ENCODE data around the gene LAYN. TPM values are rescaled to one million over a fixed set of nuclear protein-coding genes. Genes with fewer than 3 reads are reported as not detected.

Gene LAYN
- total RNA-seq, 2 experiments from 2014 or later = 1.3 to 1.4 TPM

GRCh38 chr11:111514216-111515031, 26.1 kb upstream of the LAYN start, which contains the start of gene HOATZ:
Gene HOATZ (plus strand): TSS chr11:111514778. CDS start chr11:111514785, 7 bp downstream.
- Histone ChIP-seq H3K4me3 (ENCODE audit: low read length) (no peak within 1 kb of the TSS), H3K27ac (ENCODE audit: low read depth in 1 of 2, low read length in 2 of 2) (no peak within 1 kb of the TSS), H3K9me3 (ENCODE audit: control insufficient read depth in 1 of 2, insufficient read depth in 1 of 2, low read length in 2 of 2) (no peaks in the 10 kb centered on the region), H3K36me3 (ENCODE audit: insufficient read depth, low read length) (no peaks in the 10 kb centered on the region), H3K27me3 (ENCODE audit: control insufficient read depth in 1 of 2, insufficient read depth in 2 of 2, low read length in 2 of 2) (peaks cover 24 to 43% of the 10 kb centered on the region in 2 experiments), H3K4me1 (ENCODE audit: insufficient read depth, low read length) (peaks cover 9% of the 10 kb centered on the region)
- peak; percentile 26 for ATAC-seq (ENCODE audit: poor library complexity)
- peak in 3 of 14 experiments; percentile 25 to 33 (median 26) for DNase-seq
- Mint-ChIP-seq H3K9me3 (no peaks in the 10 kb centered on the region), H3K4me3 (peak within 1 kb of the TSS; percentile 50), H3K27ac (no peak within 1 kb of the TSS), H3K27me3 (peaks cover 53% of the 10 kb centered on the region), H3K36me3 (ENCODE audit: low read depth) (no peaks in the 10 kb centered on the region), H3K4me1 (ENCODE audit: low read depth) (peaks cover 20% of the 10 kb centered on the region)
- TF ChIP-seq, protein P1, sequence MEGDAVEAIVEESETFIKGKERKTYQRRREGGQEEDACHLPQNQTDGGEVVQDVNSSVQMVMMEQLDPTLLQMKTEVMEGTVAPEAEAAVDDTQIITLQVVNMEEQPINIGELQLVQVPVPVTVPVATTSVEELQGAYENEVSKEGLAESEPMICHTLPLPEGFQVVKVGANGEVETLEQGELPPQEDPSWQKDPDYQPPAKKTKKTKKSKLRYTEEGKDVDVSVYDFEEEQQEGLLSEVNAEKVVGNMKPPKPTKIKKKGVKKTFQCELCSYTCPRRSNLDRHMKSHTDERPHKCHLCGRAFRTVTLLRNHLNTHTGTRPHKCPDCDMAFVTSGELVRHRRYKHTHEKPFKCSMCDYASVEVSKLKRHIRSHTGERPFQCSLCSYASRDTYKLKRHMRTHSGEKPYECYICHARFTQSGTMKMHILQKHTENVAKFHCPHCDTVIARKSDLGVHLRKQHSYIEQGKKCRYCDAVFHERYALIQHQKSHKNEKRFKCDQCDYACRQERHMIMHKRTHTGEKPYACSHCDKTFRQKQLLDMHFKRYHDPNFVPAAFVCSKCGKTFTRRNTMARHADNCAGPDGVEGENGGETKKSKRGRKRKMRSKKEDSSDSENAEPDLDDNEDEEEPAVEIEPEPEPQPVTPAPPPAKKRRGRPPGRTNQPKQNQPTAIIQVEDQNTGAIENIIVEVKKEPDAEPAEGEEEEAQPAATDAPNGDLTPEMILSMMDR (IDR thresholded peaks at IDR 0.05) = no peak
- POLR2A ChIA-PET = interaction anchor here (0.6 to 1.0 kb wide), 3 partner anchors 13 to 1057 kb away, joined by 3 read pairs; no protein-coding TSS in a partner anchor
- intact Hi-C loops (cut with DNase I, micrococcal nuclease) = no loop called here
- CTCF ChIA-PET = interaction anchor here (0.8 kb wide), 2 partner anchors 14 to 24 kb away, joined by 3 read pairs; no protein-coding TSS in a partner anchor

DNA sequence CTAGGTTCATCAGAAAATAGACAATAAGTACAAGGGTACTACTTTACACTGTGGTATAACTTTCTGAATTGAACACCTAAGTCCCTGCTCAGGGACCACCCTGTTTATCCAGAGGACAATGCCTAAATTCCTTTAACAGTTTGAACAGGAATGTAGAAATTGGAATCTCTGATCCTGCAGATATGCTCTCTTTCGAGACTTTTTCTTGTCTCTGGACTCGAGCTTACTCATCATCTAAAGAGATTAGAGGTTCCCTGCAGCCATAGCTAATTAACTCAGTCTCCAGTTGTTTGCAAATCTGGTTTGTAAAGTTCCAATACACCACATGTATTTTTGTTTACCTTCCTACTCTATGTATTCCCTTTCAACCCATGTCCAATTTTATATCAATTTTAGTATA, 24.9 kb upstream of the LAYN start:
- H3K9me3 ChIP-seq (ENCODE audit: control insufficient read depth in 1 of 2, insufficient read depth in 1 of 2, low read length in 2 of 2) = no peaks in the 10 kb centered on the region
- H3K36me3 ChIP-seq (ENCODE audit: insufficient read depth, low read length) = no peaks in the 10 kb centered on the region
- H3K27ac Mint-ChIP-seq = no peak overlapping the region
- ATAC-seq (ENCODE audit: poor library complexity) (no peak), DNase-seq (no peak)
- no peaks in the 10 kb centered on the region for H3K36me3 Mint-ChIP-seq (ENCODE audit: low read depth)
- H3K9me3 Mint-ChIP-seq = no peaks in the 10 kb centered on the region
- peaks cover 9% of the 10 kb centered on the region for H3K4me1 ChIP-seq (ENCODE audit: insufficient read depth, low read length)
- no peak overlapping the region for H3K4me3 Mint-ChIP-seq
- H3K4me3 ChIP-seq (ENCODE audit: low read length) = no peak overlapping the region
- peaks cover 47% of the 10 kb centered on the region for H3K27me3 Mint-ChIP-seq
- intact Hi-C loops (cut with DNase I, micrococcal nuclease) = no loop called here
- peaks cover 20% of the 10 kb centered on the region for H3K4me1 Mint-ChIP-seq (ENCODE audit: low read depth)
- POLR2A ChIA-PET = no interaction called here
- CTCF ChIA-PET = no interaction called here
- H3K27me3 ChIP-seq (ENCODE audit: control insufficient read depth in 1 of 2, insufficient read depth in 2 of 2, low read length in 2 of 2) = peaks cover 24 to 43% of the 10 kb centered on the region in 2 experiments
- TF ChIP-seq, protein P1 (IDR thresholded peaks at IDR 0.05) = no peak
- no peak overlapping the region for H3K27ac ChIP-seq (ENCODE audit: low read depth in 1 of 2, low read length in 2 of 2)

DNA sequence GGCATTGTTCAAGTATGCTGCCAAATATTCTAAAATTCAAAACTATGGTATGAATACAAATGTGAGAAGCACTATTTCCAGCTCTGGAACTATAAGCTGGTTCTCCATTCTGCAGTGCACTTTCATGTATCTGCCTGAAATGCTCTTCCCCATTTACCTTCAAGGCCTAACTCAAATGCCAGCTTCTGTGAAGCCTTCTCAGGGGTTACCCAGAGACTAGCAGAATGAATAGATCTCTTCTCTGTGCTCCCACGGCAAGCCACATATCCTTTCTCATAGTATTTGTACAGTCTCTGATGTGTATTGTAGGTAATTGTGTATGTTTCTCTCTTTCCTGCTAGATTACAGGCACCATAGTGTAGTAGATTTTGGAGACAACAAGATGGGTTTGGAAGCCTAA, 21.9 kb upstream of the LAYN start:
- ChIA-PET CTCF (no interaction called here), POLR2A (no interaction called here)
- Mint-ChIP-seq H3K9me3 (no peaks in the 10 kb centered on the region), H3K36me3 (ENCODE audit: low read depth) (no peaks in the 10 kb centered on the region), H3K4me3 (no peak overlapping the region), H3K27ac (no peak overlapping the region), H3K27me3 (peaks cover 31% of the 10 kb centered on the region), H3K4me1 (ENCODE audit: low read depth) (peaks cover 13% of the 10 kb centered on the region)
- TF ChIP-seq, protein P1 (IDR thresholded peaks at IDR 0.05) = no peak
- DNase-seq = no peak
- Histone ChIP-seq H3K9me3 (ENCODE audit: control insufficient read depth in 1 of 2, insufficient read depth in 1 of 2, low read length in 2 of 2) (no peaks in the 10 kb centered on the region), H3K27me3 (ENCODE audit: control insufficient read depth in 1 of 2, insufficient read depth in 2 of 2, low read length in 2 of 2) (peaks cover 9 to 19% of the 10 kb centered on the region in 2 experiments), H3K36me3 (ENCODE audit: insufficient read depth, low read length) (no peaks in the 10 kb centered on the region), H3K4me1 (ENCODE audit: insufficient read depth, low read length) (peaks cover 2% of the 10 kb centered on the region), H3K4me3 (ENCODE audit: low read length) (no peak overlapping the region), H3K27ac (ENCODE audit: low read depth in 1 of 2, low read length in 2 of 2) (no peak overlapping the region)
- intact Hi-C loops (cut with DNase I, micrococcal nuclease) = no loop called here
- no peak for ATAC-seq (ENCODE audit: poor library complexity)
